Esophagus (tissue), 2 donors: ENCODE results near the gene APBA3. TPM values are rescaled to one million over a fixed set of nuclear protein-coding genes. Genes with fewer than 3 reads are reported as not detected.

Experiments used
- H3K27ac ChIP-seq, 2 donors: one replicate each; pipeline ENCODE4 v1.5.1; 2013; ENCODE audit warnings: low read depth in 2 of 2, mild to moderate bottlenecking in 2 of 2, inconsistent platforms in 1 of 2, low read length in 1 of 2, moderate library complexity in 1 of 2
- H3K27me3 ChIP-seq, 2 donors: one replicate each; pipeline ENCODE4 v1.6.1; 2013; ENCODE audit warnings: low read length in 2 of 2, control low read depth in 1 of 2, mild to moderate bottlenecking in 1 of 2; ENCODE audit not compliant: insufficient read depth in 2 of 2, control insufficient read depth in 1 of 2
- H3K36me3 ChIP-seq, 2 donors: one replicate each; pipeline ENCODE4 v1.6.1; 2013; ENCODE audit warnings: low read length in 1 of 2; ENCODE audit not compliant: control insufficient read depth in 2 of 2, insufficient read depth in 2 of 2
- H3K4me1 ChIP-seq, 2 donors: one replicate each; pipeline ENCODE4 v1.6.1; 2013; ENCODE audit warnings: low read length in 1 of 2; ENCODE audit not compliant: control insufficient read depth in 2 of 2, insufficient read depth in 2 of 2
- H3K4me3 ChIP-seq, 2 donors: one replicate each; pipeline ENCODE4 v1.5.1; 2013; ENCODE audit warnings: low read length in 2 of 2, mild to moderate bottlenecking in 2 of 2, low read depth in 1 of 2, moderate library complexity in 1 of 2
- H3K9me3 ChIP-seq, 2 donors: one replicate each; pipeline ENCODE4 v1.6.1; 2013; ENCODE audit warnings: mild to moderate bottlenecking in 2 of 2, low read depth in 1 of 2, low read length in 1 of 2, moderate library complexity in 1 of 2; ENCODE audit not compliant: control insufficient read depth in 2 of 2, insufficient read depth in 1 of 2
- WGBS, 2 donors: extraction: QIAGEN DNeasy Blood & Tissue Kit; methylation state at CpG; one replicate each; pipeline ENCODE4 v1.1.7; 2013; 5-methylcytosine and 5-hydroxymethylcytosine counted together
- polyA plus RNA-seq, 2 donors: library from polyadenylated mRNA; stranded (reverse); fragments of 200-250 nt; gene quantifications; one replicate each; pipeline ENCODE4 v1.2.3, GENCODE V29; 2013
- donor health status: healthy with polysubstance abuse.
- donor health status: Bipolar disorder and iron deficiency.

APBA3 gene
- polyA plus RNA-seq, 2 donors, result 12.1 to 16.3 TPM

DNA sequence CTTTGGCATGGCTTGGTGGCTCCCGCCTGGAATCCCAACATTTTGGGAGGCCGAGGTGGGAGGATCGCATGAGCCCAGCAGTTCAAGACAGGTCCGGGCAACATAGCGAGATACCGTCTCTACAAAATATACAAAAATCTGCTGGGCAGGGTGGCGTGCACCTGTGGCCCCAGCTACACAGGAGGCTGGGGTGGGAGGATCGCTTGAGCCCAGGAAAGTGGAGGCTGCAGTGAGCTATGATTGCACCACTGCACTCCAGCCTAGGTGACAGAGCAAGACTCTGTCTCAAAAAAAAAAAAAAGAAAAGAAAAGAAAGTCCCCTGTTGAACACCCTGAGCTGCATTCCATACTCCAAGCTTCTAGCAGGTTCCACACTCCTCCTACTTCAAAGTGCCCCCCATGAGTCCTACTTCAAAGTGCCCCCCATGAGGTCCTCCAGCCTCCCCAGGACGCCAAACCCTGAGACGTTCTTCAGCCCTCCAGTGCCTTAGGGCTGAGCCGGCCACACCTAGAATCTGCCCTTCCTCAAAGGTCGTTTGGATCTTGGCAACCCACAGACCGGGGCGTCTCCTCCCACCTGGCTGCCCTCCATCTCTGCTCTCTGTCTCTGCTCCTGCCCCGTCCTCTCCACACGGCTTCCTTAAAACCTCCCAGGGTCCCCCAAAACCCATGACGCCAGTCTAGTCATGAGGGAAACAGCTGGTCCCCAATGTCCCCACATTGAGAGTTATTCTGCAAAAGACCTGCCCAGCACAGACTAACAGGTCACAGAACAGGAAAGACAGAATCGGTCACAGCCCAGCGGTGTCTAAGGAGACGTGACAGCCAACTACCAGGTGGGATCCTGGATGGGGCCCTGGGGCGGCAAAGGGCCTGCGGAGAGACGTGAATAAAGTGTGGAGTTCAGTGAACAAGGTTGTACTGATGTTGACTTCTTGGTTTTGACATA lies 48.6 kb downstream of the APBA3 start:
- H3K27me3 ChIP-seq, result no peaks in the 10 kb centered on the region
- H3K4me1 ChIP-seq, result peaks cover 0 to 8% of the 10 kb centered on the region in 2 donors
- H3K36me3 ChIP-seq, result peaks cover 0 to 5% of the 10 kb centered on the region in 2 donors
- 32 to 33% methylated on average over 23 of the region's 23 CpGs for WGBS, 2 donors
- H3K9me3 ChIP-seq, result peaks cover 0 to 2% of the 10 kb centered on the region in 2 donors
- H3K4me3 ChIP-seq, result peak overlapping the region in 1 of 2 donors; percentile 2
- H3K27ac ChIP-seq, result peak overlapping the region; percentile 86 to 87

- Histone ChIP-seq H3K27ac (peak overlapping the region in 1 of 2 donors; percentile 7), H3K9me3 (peaks cover 0 to 3% of the 10 kb centered on the region in 2 donors), H3K36me3 (peaks cover 0 to 2% of the 10 kb centered on the region in 2 donors), H3K4me3 (no peak overlapping the region), H3K4me1 (peaks cover 0 to 10% of the 10 kb centered on the region in 2 donors), H3K27me3 (no peaks in the 10 kb centered on the region)
- WGBS, 2 donors, result 26 to 30% methylated on average over 20 of the region's 20 CpGs
Observed at GRCh38 chr19:3710265-3710812, 51.2 kb downstream of the APBA3 start.

- Histone ChIP-seq H3K4me1 (peaks cover 0 to 10% of the 10 kb centered on the region in 2 donors), H3K9me3 (peaks cover 0 to 3% of the 10 kb centered on the region in 2 donors), H3K36me3 (no peaks in the 10 kb centered on the region), H3K27me3 (no peaks in the 10 kb centered on the region), H3K4me3 (peak within 1 kb of the TSS; percentile 47 to 58), H3K27ac (peak within 1 kb of the TSS; percentile 79 to 86)
- 18 to 25% methylated on average over 23 to 24 of the region's 24 CpGs for WGBS, 2 donors
Observed at GRCh38 chr19:3708207-3708931, 53.1 kb downstream of the APBA3 start, which contains the start of gene TJP3. Gene TJP3, plus strand, starts transcription at chr19:3708384. Its CDS starts 20,049 bp downstream, at chr19:3728433.

DNA sequence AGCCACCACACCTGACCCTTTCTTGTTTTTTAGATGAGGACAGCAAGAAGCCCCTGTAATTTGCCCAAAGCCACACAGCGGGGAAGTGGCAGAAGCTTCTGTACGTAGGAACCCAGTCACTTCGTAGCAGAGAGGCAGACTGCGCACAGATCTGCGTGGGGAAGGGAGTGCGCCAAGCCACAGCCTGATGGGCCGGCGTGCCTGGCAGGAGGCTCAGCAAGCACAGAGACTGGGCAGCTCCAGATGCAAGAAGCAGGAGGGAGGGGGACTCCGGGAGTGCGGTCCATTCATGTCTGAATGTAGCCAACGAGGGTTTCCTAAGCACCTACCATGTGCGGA lies 53.7 kb downstream of the APBA3 start:
- WGBS, 2 donors, result 74 to 84% methylated on average over 12 of the region's 12 CpGs
- H3K27me3 ChIP-seq, result no peaks in the 10 kb centered on the region
- peak overlapping the region; percentile 79 to 86 for H3K27ac ChIP-seq

DNA sequence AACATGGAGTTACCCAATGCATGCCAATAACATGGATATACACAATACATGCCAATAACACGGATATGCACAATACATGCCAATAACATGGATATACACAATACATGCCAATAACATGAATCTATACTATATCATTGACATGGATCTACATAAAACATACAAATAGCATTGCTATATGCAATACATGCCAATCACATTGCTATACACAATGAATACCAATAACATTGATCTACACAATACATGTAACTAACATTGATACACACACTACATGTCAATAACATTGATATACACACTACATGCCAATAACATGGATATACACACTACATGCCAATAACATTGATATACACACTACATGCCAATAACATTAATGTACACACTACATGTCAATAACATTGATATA lies 60.3 kb downstream of the APBA3 start:
- 8 to 19% methylated on average over 1 of the region's 1 CpG for WGBS, 2 donors
- H3K4me3 ChIP-seq, result no peak overlapping the region
- no peak overlapping the region for H3K27ac ChIP-seq
- H3K9me3 ChIP-seq, result no peaks in the 10 kb centered on the region
- peaks cover 0 to 19% of the 10 kb centered on the region in 2 donors for H3K4me1 ChIP-seq
- no peaks in the 10 kb centered on the region for H3K27me3 ChIP-seq
- H3K36me3 ChIP-seq, result no peaks in the 10 kb centered on the region

More for the DNA sequence above, 53.7 kb downstream of the APBA3 start:
- Histone ChIP-seq H3K36me3 (no peaks in the 10 kb centered on the region), H3K9me3 (peaks cover 0 to 3% of the 10 kb centered on the region in 2 donors), H3K4me1 (peaks cover 0 to 8% of the 10 kb centered on the region in 2 donors), H3K4me3 (peak overlapping the region; percentile 47 to 58)

Other genes starting within 250 kb of the APBA3 start
- under 1 TPM; 0.08 to 0.41 TPM for gene TEKTIP1, start 222.5 kb downstream of the APBA3 start, polyA plus RNA-seq
- gene MFSD12, start 204.1 kb downstream of the APBA3 start, polyA plus RNA-seq, result 10 to 100 TPM; 26.8 to 27.5 TPM
- 10 to 100 TPM; 62.1 to 68.4 TPM for gene HMG20B, start 188.7 kb downstream of the APBA3 start, polyA plus RNA-seq
- gene GIPC3, start 176.2 kb downstream of the APBA3 start, polyA plus RNA-seq, result under 1 TPM; 0.53 to 0.57 TPM
- under 1 TPM; 0.59 to 0.64 TPM for gene TBXA2R, start 154.8 kb downstream of the APBA3 start, polyA plus RNA-seq
- 10 to 100 TPM; 12.4 to 19.3 TPM for gene CACTIN, start 134.9 kb downstream of the APBA3 start, polyA plus RNA-seq
- 10 to 100 TPM; 10.4 to 18.1 TPM for gene PIP5K1C, start 61.2 kb downstream of the APBA3 start, polyA plus RNA-seq
- 100 to 1,000 TPM in 1 of 2 donors, 10 to 100 TPM in 1; 44.5 to 118 TPM for gene TJP3, start 53.3 kb downstream of the APBA3 start, polyA plus RNA-seq
- gene MRPL54, start 990 bp upstream of the APBA3 start, polyA plus RNA-seq, result 10 to 100 TPM; 80.0 to 83.8 TPM
- not detected for gene RAX2, start 10.5 kb upstream of the APBA3 start, polyA plus RNA-seq
- 1 to 10 TPM; 2.4 to 2.6 TPM for gene MATK, start 24.7 kb upstream of the APBA3 start, polyA plus RNA-seq
- gene ZFR2, start 107.3 kb upstream of the APBA3 start, polyA plus RNA-seq, result under 1 TPM in 1 of 2 donors, not detected in 1; 0.02 TPM
- not detected for gene ATCAY, start 119.0 kb upstream of the APBA3 start, polyA plus RNA-seq
- gene NMRK2, start 171.4 kb upstream of the APBA3 start, polyA plus RNA-seq, result under 1 TPM; 0.20 to 0.31 TPM
- gene DAPK3, start 209.4 kb upstream of the APBA3 start, polyA plus RNA-seq, result 10 to 100 TPM; 35.3 to 42.4 TPM
- gene EEF2, start 223.8 kb upstream of the APBA3 start, polyA plus RNA-seq, result 100 to 1,000 TPM; 494 to 820 TPM
- gene PIAS4, start 246.0 kb upstream of the APBA3 start, polyA plus RNA-seq, result 10 to 100 TPM in 1 of 2 donors, 1 to 10 TPM in 1; 9.6 to 10.9 TPM